GM12878 (cell line): Measurements from ENCODE around the gene PMM2. TPM values are rescaled to one million over a fixed set of nuclear protein-coding genes. Genes with fewer than 3 reads are reported as not detected.

ENCODE experiments used
- ATAC-seq: fragments of 200-7000 bp; cut with Tn5 transposase; 3 replicates; pipeline ENCODE4 v1.9.1; 2020; ENCODE audit warnings: mild to moderate bottlenecking, moderate library complexity
- BruUV-seq: library from RNA; stranded (reverse); fragments of 400-500 nt; replicated peaks from 2 replicates; lab custom pipeline; 2021; lab: Mats Ljungman, UMichigan
- CTCF ChIA-PET: fragments of 300-600 bp; sonication (Branson Sonifier 250); formaldehyde crosslinking; extraction: SDS; loops from one replicate; lab custom pipeline; 2021; ENCODE audit warnings: inconsistent platforms; lab: Yijun Ruan, JAX
- POLR2A ChIA-PET: fragments of 350-600 bp; formaldehyde crosslinking; extraction: SDS; loops from one replicate; lab custom pipeline; 2021; ENCODE audit warnings: inconsistent platforms; lab: Charles Lee
- RAD21 ChIA-PET: fragments of 300-600 bp; sonication (Branson Sonifier 250); formaldehyde crosslinking; loops from one replicate; lab custom pipeline; 2023; ENCODE audit warnings: antibody characterized with exemption; ENCODE audit not compliant: unreplicated experiment; lab: Charles Lee
- SMC1A ChIA-PET: fragments of 300-600 bp; sonication (Branson Sonifier 250); formaldehyde crosslinking; loops from one replicate; lab custom pipeline; 2023; ENCODE audit not compliant: unreplicated experiment, uncharacterized antibody; lab: Charles Lee
- DNase-seq: peaks from one replicate; pipeline ENCODE4 v3.0.0-alpha.2; 2011; ENCODE audit warnings: low read depth, low spot score
- FAIRE-seq: peaks from 3 replicates; lab custom pipeline; 2011; peaks lifted over from hg19 to GRCh38; lab: Jason Lieb, UNC
- H2AFZ ChIP-seq: 2 replicates; pipeline ENCODE4 v1.6.0; 2011; ENCODE audit warnings: low read depth, low read length, control low read depth; ENCODE audit not compliant: control insufficient read depth
- H3K27ac ChIP-seq: 2 replicates; pipeline ENCODE4 v1.5.1; 2011; ENCODE audit warnings: control low read depth; ENCODE audit not compliant: control insufficient read depth, insufficient read depth
- H3K27me3 ChIP-seq, 2 experiments: replicated peaks in 1 of 2; 2 replicates each; pipeline versions ENCODE4 v1.6.0 to v1.6.1; 2011; ENCODE audit warnings: low read length in 1 of 2; ENCODE audit not compliant: control insufficient read depth in 2 of 2, insufficient read depth in 2 of 2
- H3K36me3 ChIP-seq, 2 experiments: 2 replicates each; pipeline ENCODE4 v1.5.1; 2011; ENCODE audit warnings: low read length in 1 of 2; ENCODE audit not compliant: control insufficient read depth in 2 of 2, insufficient read depth in 2 of 2
- H3K4me1 ChIP-seq: 2 replicates; pipeline ENCODE4 v1.6.1; 2011; ENCODE audit warnings: mild to moderate bottlenecking, low read length, moderate library complexity, mixed read lengths; ENCODE audit not compliant: control insufficient read depth, insufficient read depth
- H3K4me2 ChIP-seq: 2 replicates; pipeline ENCODE4 v1.6.0; 2011; ENCODE audit warnings: control low read depth; ENCODE audit not compliant: control insufficient read depth, insufficient read depth
- H3K4me3 ChIP-seq: fragments of 200-600 bp; sonication (generic); 2 replicates; pipeline ENCODE4 v1.5.1; 2016
- H3K79me2 ChIP-seq: 2 replicates; pipeline ENCODE4 v1.6.0; 2011; ENCODE audit warnings: low read length; ENCODE audit not compliant: control insufficient read depth, insufficient read depth
- H3K9ac ChIP-seq: 2 replicates; pipeline ENCODE4 v1.8.0; 2011; ENCODE audit warnings: low read length, control low read depth, mixed read lengths; ENCODE audit not compliant: control insufficient read depth, insufficient read depth
- H3K9me3 ChIP-seq: replicated peaks from 3 replicates; pipeline ENCODE4 v1.5.1; 2011; ENCODE audit warnings: mild to moderate bottlenecking, low read length; ENCODE audit not compliant: control insufficient read depth, insufficient read depth
- H4K20me1 ChIP-seq: 2 replicates; pipeline ENCODE4 v1.6.0; 2011; ENCODE audit not compliant: control insufficient read depth, insufficient read depth
- RB1 ChIP-seq: fragments of 450-650 bp; formaldehyde crosslinking; IDR thresholded peaks from 2 replicates; pipeline ENCODE4 v1.6.1; 2017; ENCODE audit warnings: mild to moderate bottlenecking, borderline replicate concordance
- RCOR1 ChIP-seq: conservative IDR thresholded peaks from 2 replicates; pipeline ENCODE4 v1.6.1; 2012; ENCODE audit warnings: low read depth, low read length, improper control_type of control experiment
- SMAD1 ChIP-seq: fragments of 450-650 bp; IDR thresholded peaks from 2 replicates; pipeline ENCODE4 v1.6.1; 2018; ENCODE audit warnings: mild to moderate bottlenecking, low read depth; ENCODE audit not compliant: partially characterized antibody
- SMARCA5 ChIP-seq: fragments of 450-650 bp; IDR thresholded peaks from 2 replicates; pipeline ENCODE4 v1.6.1; 2017; ENCODE audit warnings: mild to moderate bottlenecking
- TAF1 ChIP-seq: IDR thresholded peaks from 2 replicates; pipeline ENCODE4 v1.6.1; 2011; ENCODE audit warnings: mild to moderate bottlenecking, low read depth, low read length, borderline replicate concordance
- TCF7 ChIP-seq: IDR thresholded peaks from 2 replicates; pipeline ENCODE4 v1.6.1; 2014; ENCODE audit warnings: antibody characterized with exemption, borderline replicate concordance
- WGBS: methylation state at CpG from one replicate; pipeline ENCODE4 v1.1.6; 2016; ENCODE audit warnings: low lambda C conversion rate; ENCODE audit not compliant: insufficient replicate concordance, insufficient coverage; ENCODE audit errors: missing lambda C conversion rate; 5-methylcytosine and 5-hydroxymethylcytosine counted together
- in situ Hi-C: fragments of 300-500 bp; cut with MboI; formaldehyde crosslinking; loops from 9 replicates; pipeline ENCODE4 v1.14.3; 2018; ENCODE audit warnings: mixed read lengths
- intact Hi-C: fragments of 100-400 bp; cut with micrococcal nuclease; formaldehyde crosslinking; loops from one replicate; pipeline ENCODE4 v1.14.2; 2022; ENCODE audit not compliant: unreplicated experiment
- polyA plus RNA-seq, 11 experiments: library from polyadenylated mRNA; depleted of rRNA in 4 of 11; unstranded in 6 of 11; stranded (reverse) in 5 of 11; fragments of >200 nt; fragmentation: Nextera tagmentation in 4 of 11; fragmentation: Illumina TruSeq in 1 of 11; extraction: Ambion mirVana in 4 of 11; extraction: Trizol in 1 of 11; gene quantifications; 1 replicate in 1 of 11; 2 replicates in 10 of 11; pipeline versions ENCODE4 v1.2.1 to v1.2.3, GENCODE V29; 2011 to 2016; ENCODE audit warnings: inconsistent platforms in 2 of 11, missing spikeins in 2 of 11, low read depth in 1 of 11
- total RNA-seq, 4 experiments: library from RNA; depleted of rRNA in 3 of 4; stranded (reverse); fragments of >200 nt in 3 of 4; fragmentation: Illumina TruSeq in 1 of 4; extraction: Trizol in 1 of 4; gene quantifications; 2 replicates each; pipeline versions ENCODE4 v1.2.1 to v1.2.3, GENCODE V29; 2013 to 2021
- TF ChIP-seq, protein P1 (sequence below): fragments of 450-650 bp; IDR thresholded peaks from 2 replicates; pipeline ENCODE4 v1.6.1; 2017; ENCODE audit warnings: mild to moderate bottlenecking, moderate library complexity

PMM2 gene
- total and polyA plus RNA-seq, 10 of the 15 experiments (the other 5 are each of a cell fraction or from before 2014, with no cell fraction given), result 22.6 to 69.4 (median 52.3) TPM

- no peak overlapping the region for H3K4me2 ChIP-seq
- POLR2A ChIA-PET, result no interaction called here
- intact Hi-C loops, result no loop called here
These were observed 33.7 kb upstream of the PMM2 start for GRCh38 chr16:8763899-8764298.

More at GRCh38 chr16:8763899-8764298, 33.7 kb upstream of the PMM2 start:
- Histone ChIP-seq H3K9me3 (no peaks in the 10 kb centered on the region), H3K4me1 (no peaks in the 10 kb centered on the region), H3K36me3 (no peaks in the 10 kb centered on the region), H2AFZ (no peak overlapping the region), H3K4me3 (no peak overlapping the region), H3K27me3 (no peaks in the 10 kb centered on the region), H3K79me2 (no peaks in the 10 kb centered on the region), H3K9ac (no peak overlapping the region), H3K27ac (no peak overlapping the region), H4K20me1 (no peaks in the 10 kb centered on the region)
- no peak for TF ChIP-seq SMARCA5
- no peak for TF ChIP-seq RB1
- TF ChIP-seq TCF7, result no peak
- no peak for TF ChIP-seq TAF1
- TF ChIP-seq, protein P1, sequence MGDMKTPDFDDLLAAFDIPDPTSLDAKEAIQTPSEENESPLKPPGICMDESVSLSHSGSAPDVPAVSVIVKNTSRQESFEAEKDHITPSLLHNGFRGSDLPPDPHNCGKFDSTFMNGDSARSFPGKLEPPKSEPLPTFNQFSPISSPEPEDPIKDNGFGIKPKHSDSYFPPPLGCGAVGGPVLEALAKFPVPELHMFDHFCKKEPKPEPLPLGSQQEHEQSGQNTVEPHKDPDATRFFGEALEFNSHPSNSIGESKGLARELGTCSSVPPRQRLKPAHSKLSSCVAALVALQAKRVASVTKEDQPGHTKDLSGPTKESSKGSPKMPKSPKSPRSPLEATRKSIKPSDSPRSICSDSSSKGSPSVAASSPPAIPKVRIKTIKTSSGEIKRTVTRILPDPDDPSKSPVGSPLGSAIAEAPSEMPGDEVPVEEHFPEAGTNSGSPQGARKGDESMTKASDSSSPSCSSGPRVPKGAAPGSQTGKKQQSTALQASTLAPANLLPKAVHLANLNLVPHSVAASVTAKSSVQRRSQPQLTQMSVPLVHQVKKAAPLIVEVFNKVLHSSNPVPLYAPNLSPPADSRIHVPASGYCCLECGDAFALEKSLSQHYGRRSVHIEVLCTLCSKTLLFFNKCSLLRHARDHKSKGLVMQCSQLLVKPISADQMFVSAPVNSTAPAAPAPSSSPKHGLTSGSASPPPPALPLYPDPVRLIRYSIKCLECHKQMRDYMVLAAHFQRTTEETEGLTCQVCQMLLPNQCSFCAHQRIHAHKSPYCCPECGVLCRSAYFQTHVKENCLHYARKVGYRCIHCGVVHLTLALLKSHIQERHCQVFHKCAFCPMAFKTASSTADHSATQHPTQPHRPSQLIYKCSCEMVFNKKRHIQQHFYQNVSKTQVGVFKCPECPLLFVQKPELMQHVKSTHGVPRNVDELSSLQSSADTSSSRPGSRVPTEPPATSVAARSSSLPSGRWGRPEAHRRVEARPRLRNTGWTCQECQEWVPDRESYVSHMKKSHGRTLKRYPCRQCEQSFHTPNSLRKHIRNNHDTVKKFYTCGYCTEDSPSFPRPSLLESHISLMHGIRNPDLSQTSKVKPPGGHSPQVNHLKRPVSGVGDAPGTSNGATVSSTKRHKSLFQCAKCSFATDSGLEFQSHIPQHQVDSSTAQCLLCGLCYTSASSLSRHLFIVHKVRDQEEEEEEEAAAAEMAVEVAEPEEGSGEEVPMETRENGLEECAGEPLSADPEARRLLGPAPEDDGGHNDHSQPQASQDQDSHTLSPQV, result no peak
- no peak for TF ChIP-seq RCOR1
- TF ChIP-seq SMAD1, result no peak
- FAIRE-seq (no peak), ATAC-seq (no peak), DNase-seq (no peak)
- no TSS peak for BruUV-seq
- ChIA-PET CTCF (no interaction called here), SMC1A (no interaction called here), RAD21 (no interaction called here)
- WGBS, result 64% methylated on average over 10 of the region's 10 CpGs
- in situ Hi-C loops, result no loop called here
